Subcutaneous abdominal adipose tissue (tissue), 5 donors: ENCODE data around the gene SPEM3.

Source experiments
- H3K27ac ChIP-seq: one replicate; pipeline ENCODE4 v1.7.0; 2013; ENCODE audit warnings: low read depth, mild to moderate bottlenecking, inconsistent platforms, low read length, moderate library complexity
- H3K27me3 ChIP-seq, 5 donors: one replicate each; pipeline ENCODE4 v1.7.0; 2013; ENCODE audit warnings: low read length in 5 of 5, inconsistent platforms in 1 of 5; ENCODE audit not compliant: control insufficient read depth in 5 of 5, insufficient read depth in 4 of 5
- H3K36me3 ChIP-seq, 5 donors: one replicate each; pipeline ENCODE4 v1.7.0; 2013; ENCODE audit warnings: low read length in 5 of 5; ENCODE audit not compliant: control insufficient read depth in 5 of 5, insufficient read depth in 5 of 5
- H3K4me1 ChIP-seq, 5 donors: one replicate each; pipeline ENCODE4 v1.7.0; 2013; ENCODE audit warnings: low read length in 5 of 5, mild to moderate bottlenecking in 3 of 5, moderate library complexity in 1 of 5; ENCODE audit not compliant: control insufficient read depth in 5 of 5, insufficient read depth in 5 of 5
- H3K4me3 ChIP-seq, 5 donors: one replicate each; pipeline ENCODE4 v1.7.0; 2013; ENCODE audit warnings: low read length in 5 of 5, low read depth in 1 of 5
- H3K9ac ChIP-seq, 5 donors: one replicate each; pipeline ENCODE4 v1.7.0; 2013; ENCODE audit warnings: low read length in 5 of 5, mild to moderate bottlenecking in 4 of 5, moderate library complexity in 3 of 5
- H3K9me3 ChIP-seq, 5 donors: one replicate each; pipeline ENCODE4 v1.7.0; 2013; ENCODE audit warnings: low read length in 5 of 5; ENCODE audit not compliant: control insufficient read depth in 5 of 5
- donor health status: healthy.
- donor health status: healthy.
- donor health status: healthy.
- donor health status: healthy.
- donor health status: healthy.

SPEM3 gene

DNA sequence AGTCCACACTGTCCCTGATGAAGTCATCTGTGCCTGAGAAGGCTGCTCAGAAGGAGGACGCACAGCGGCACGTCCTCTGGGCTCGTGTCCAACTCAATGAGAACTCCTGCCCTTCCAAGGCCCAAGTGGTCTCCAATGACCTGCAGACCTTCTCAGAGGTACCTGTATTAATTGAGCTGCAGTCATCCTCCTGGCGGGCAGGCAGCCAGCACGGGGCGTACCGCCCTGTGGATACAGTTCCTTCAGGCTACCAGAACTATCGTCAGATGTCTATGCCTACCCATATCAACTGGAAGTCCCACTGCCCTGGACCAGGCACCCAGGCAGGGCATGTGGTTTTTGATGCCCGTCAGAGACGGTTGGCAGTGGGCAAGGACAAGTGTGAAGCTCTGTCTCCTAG lies 3.6 kb downstream of the SPEM3 start:
- no peak overlapping the region for H3K27ac ChIP-seq
- no peaks in the 10 kb centered on the region for H3K36me3 ChIP-seq
- H3K4me3 ChIP-seq: no peak overlapping the region
- no peaks in the 10 kb centered on the region for H3K9me3 ChIP-seq
- peaks cover 0 to 2% (median 0%) of the 10 kb centered on the region in 5 donors for H3K27me3 ChIP-seq
- H3K9ac ChIP-seq: no peak overlapping the region
- H3K4me1 ChIP-seq: peaks cover 0 to 22% (median 20%) of the 10 kb centered on the region in 5 donors

DNA sequence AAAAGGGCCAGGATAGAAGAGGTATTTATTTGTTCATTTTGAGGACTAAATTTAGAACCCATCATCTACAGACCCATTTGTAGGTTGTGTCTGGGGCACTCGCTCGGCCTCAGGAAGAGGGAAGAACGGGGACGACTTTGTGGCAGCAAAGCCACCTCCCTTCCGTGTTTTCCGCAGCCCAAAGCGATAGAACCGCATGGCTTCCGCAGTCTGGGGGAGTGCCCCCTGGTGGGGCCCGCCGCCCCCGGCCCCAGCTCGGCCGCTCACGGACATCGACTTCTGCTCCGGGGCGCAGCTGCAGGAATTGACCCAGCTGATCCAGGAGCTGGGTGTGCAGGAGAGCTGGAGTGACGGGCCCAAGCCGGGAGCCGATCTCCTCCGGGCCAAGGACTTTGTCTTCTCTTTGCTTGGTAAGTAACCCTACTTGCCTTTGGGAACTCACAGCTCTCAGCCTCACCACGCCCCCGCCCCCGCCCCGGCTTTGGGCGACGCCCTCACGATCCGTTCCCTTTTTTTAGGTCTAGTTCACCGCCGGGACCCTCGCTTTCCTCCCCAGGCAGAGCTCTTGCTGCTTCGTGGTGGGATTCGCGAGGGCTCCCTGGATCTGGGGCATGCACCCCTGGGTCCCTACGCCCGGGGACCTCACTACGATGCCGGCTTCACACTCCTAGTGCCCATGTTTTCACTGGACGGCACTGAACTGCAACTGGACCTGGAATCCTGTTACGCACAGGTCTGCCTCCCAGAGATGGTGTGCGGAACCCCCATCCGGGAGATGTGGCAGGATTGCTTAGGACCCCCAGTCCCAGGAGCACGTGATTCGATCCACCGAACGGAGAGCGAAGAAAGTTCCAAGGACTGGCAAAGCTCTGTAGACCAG lies 7.3 kb downstream of the SPEM3 start:
- Histone ChIP-seq H3K27me3 (peaks cover 0 to 25% (median 14%) of the 10 kb centered on the region in 5 donors), H3K27ac (no peak overlapping the region), H3K4me1 (peaks cover 0 to 57% (median 50%) of the 10 kb centered on the region in 5 donors), H3K4me3 (peak overlapping the region; percentile 38 to 66 (median 62)), H3K9me3 (no peaks in the 10 kb centered on the region), H3K9ac (peak overlapping the region in 4 of 5 donors; percentile 44 to 58 (median 52)), H3K36me3 (no peaks in the 10 kb centered on the region)

DNA sequence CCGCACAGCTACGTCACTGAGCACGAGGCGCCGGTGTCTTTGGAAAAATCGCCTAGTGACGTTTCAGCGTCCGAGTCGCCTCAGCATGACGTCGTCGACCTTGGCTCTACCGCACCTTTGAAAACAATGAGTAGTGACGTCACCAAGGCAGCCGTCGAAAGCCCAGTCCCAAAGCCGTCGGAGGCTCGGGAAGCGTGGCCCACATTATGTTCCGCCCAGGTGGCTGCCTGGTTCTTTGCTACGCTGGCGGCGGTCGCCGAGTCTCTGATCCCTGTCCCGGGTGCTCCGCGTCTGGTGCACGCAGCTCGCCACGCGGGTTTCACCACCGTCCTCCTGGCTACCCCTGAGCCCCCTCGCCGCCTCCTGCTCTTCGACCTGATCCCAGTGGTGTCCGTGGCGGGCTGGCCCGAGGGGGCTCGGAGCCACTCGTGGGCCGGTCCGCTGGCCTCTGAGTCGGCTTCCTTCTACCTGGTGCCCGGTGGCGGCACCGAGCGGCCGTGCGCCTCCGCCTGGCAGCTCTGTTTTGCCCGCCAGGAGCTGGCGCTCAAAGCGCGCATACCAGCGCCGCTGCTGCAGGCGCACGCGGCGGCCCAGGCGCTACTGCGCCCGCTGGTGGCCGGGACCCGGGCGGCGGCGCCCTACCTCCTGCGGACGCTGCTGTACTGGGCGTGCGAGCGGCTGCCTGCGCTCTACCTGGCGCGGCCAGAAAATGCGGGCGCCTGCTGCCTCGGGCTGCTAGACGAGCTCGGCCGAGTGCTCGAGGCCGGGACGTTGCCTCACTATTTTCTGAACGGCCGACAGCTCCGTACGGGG lies 8.1 kb downstream of the SPEM3 start:
- H3K9me3 ChIP-seq: no peaks in the 10 kb centered on the region
- H3K4me1 ChIP-seq: peaks cover 0 to 60% (median 54%) of the 10 kb centered on the region in 5 donors
- no peak overlapping the region for H3K27ac ChIP-seq
- H3K9ac ChIP-seq: peak overlapping the region in 3 of 5 donors; percentile 2 to 35 (median 28)
- H3K27me3 ChIP-seq: peaks cover 0 to 25% (median 14%) of the 10 kb centered on the region in 5 donors
- peak overlapping the region; percentile 38 to 66 (median 39) for H3K4me3 ChIP-seq
- H3K36me3 ChIP-seq: no peaks in the 10 kb centered on the region

DNA sequence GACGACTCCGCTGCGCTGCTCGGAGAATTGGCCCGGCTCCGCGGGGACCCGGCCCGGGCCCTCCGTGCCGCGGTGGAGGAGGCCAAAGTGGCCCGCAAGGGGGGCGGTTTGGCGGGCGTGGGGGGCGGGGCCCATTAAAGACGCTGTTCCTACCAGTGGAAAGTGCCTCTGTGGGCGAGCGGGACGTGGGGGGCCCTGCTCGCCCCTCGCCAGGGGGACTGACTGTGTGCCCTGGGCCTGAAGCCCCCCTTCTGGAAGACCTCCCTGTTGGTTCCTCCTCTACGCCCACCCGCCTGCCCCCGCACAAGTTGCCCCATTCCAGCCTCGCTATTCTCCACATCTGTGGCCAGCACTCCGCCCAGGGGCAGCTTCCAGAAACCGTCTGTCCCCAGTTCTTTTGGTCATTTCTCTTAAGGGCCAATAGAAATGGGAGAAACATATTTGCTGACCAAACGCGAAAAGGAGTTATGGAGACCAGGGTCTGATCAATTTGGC lies 8.8 kb downstream of the SPEM3 start:
- Histone ChIP-seq H3K4me3 (peak overlapping the region; percentile 37 to 66 (median 55)), H3K4me1 (peaks cover 0 to 60% (median 54%) of the 10 kb centered on the region in 5 donors), H3K9me3 (no peaks in the 10 kb centered on the region), H3K36me3 (no peaks in the 10 kb centered on the region), H3K9ac (no peak overlapping the region), H3K27me3 (peaks cover 0 to 25% (median 14%) of the 10 kb centered on the region in 5 donors), H3K27ac (no peak overlapping the region)

DNA sequence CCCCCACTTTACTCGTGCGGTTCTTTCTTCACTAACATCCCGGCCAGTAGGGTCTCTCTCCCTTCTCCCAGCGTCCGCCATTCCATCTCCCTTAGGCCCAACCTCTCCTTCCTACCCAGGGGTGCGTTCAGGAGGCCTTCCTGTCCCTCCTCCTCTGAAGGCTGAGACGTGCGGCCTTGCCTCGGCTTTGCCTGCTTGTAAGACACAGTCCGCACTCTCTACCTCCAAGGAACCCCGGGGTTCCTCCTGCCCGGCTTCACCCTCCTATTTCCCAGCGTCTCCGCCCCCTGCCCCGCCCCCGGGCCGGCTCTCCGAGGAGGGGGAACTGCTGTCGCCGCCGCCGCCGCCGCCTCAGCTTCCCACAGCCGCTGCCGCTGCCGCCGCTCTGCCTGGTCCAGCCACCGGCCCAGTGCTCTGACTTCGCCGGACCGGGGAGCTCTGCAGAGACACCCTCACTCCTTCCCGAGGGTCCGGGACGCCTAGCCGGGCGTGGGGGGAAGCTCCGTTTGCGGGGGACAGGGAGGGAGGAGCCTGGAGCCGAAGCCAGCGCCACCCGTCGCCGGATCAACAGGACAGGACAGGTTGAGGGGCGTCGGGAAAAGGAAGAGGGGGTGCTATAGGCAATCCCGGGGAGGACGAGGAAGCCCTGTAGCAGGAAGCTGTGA lies 9.4 kb downstream of the SPEM3 start:
- Histone ChIP-seq H3K27ac (no peak overlapping the region), H3K4me3 (peak overlapping the region; percentile 37 to 66 (median 55)), H3K4me1 (peaks cover 0 to 60% (median 54%) of the 10 kb centered on the region in 5 donors)

DNA sequence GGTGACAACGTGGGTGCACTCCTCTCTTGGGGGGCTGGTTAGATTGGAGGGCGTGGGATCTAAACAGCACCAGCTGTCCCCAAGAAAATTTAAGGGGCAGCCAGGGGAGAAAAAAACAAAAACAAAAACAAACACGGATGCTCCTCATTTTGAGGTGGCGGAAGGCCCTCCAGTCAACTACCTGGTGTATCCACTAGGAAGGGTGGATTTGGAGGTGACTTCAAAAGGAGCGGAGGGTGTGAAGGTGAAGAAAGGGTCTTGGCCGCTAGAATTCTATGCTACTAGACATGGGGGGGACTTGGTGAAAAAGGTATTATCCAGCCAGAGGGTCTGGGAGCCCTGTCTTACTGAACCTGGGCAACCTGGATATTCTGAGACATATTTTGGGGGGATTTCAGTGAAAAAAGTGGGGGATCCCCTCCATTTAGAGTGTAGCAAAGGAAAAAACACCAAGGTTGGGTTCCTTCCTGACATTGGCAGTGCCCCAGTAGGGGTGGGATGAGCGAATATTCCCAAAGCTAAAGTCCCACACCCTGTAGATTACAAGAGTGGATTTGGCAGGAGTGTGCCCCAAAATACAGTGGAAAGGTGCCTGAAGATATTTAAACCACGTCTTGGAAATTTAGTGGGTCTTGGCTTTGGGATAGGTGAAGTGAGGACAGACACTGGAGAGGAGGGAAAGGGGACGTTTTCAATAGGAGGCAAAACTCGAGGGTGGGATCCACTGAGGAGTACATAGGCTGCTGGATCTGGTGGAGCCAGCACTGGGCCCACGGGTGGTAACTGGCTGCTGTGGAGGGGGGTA lies 10.2 kb downstream of the SPEM3 start:
- Histone ChIP-seq H3K4me3 (peak overlapping the region; percentile 36 to 66 (median 51)), H3K27me3 (peaks cover 0 to 29% (median 14%) of the 10 kb centered on the region in 5 donors), H3K9me3 (no peaks in the 10 kb centered on the region), H3K4me1 (peaks cover 0 to 60% (median 54%) of the 10 kb centered on the region in 5 donors), H3K27ac (no peak overlapping the region), H3K36me3 (no peaks in the 10 kb centered on the region), H3K9ac (peak overlapping the region in 2 of 5 donors; percentile 12 to 64)

More for the DNA sequence above, 9.4 kb downstream of the SPEM3 start:
- Histone ChIP-seq H3K9me3 (no peaks in the 10 kb centered on the region), H3K27me3 (peaks cover 0 to 25% (median 14%) of the 10 kb centered on the region in 5 donors), H3K9ac (peak overlapping the region in 2 of 5 donors; percentile 12 to 64), H3K36me3 (no peaks in the 10 kb centered on the region)

DNA sequence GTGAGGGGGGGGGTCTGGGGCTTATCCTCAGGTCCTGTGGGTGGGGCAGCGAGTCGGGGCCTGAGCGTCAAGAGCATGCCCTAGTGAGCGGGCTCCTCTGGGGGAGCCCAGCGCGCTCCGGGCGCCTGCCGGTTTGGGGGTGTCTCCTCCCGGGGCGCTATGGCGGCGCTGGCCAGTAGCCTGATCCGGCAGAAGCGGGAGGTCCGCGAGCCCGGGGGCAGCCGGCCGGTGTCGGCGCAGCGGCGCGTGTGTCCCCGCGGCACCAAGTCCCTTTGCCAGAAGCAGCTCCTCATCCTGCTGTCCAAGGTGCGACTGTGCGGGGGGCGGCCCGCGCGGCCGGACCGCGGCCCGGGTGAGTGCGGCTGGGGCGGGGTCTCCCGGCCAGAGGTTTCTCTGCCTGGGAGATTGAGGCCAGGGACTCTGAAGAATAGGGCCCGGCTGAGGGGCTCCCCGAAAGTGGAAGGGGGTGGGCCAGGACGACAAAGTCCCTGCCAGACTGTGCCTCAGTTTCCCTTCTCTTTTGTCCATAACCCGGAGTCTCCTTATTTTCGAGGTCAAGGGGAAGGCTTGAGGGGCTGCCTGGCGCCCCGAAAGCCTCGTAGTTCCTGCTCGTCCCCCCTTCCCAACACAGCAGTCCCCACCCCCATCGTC lies 10.9 kb downstream of the SPEM3 start, which contains the start of gene FGF11:
Gene FGF11, plus strand, starts transcription at position 51 of the 651 bp plus-strand sequence. Its CDS starts 109 bp downstream, at position 160.
- H3K4me1 ChIP-seq: peaks cover 1 to 61% (median 55%) of the 10 kb centered on the region in 5 donors
- H3K27ac ChIP-seq: no peak within 1 kb of the TSS
- peak within 1 kb of the TSS in 2 of 5 donors; percentile 12 to 64 for H3K9ac ChIP-seq
- peaks cover 0 to 32% (median 14%) of the 10 kb centered on the region in 5 donors for H3K27me3 ChIP-seq
- no peaks in the 10 kb centered on the region for H3K36me3 ChIP-seq
- no peaks in the 10 kb centered on the region for H3K9me3 ChIP-seq
- H3K4me3 ChIP-seq: peak within 1 kb of the TSS; percentile 36 to 66 (median 51)

DNA sequence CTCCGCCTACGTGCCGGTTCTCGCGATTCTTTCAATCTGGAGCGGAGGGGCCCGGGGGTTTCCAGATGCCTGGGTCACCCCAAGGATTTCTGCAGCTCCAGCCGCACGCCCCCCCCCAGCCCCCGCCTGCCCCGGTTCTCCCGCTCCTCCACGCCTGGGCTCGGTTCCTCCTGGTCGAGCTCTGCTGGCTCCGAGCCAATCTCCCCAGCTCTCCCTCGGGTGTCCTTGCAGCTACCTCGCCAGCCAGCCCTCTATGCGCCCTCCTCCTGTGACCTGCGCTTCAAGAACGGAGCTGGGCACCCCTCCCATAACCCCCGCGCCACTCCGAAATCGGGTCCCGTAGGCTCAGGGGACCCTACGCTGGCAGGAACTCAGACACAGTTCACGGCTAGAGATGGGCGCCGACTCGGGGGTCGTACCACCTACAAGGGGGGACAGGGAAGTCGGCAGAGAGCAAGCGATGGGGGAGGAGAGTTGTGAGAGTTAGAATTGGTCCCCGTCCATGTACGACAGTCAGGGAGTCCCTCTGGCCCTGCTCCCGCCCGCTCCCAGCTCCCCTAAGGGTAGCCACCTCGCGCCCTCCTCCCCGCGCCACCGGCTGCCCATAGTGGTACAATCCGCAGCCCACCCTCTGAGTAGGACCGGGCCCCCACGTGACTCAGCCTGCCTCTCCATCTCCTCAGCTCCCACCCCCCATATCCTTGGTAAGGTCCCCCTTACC lies 11.6 kb downstream of the SPEM3 start:
- Histone ChIP-seq H3K4me3 (peak overlapping the region; percentile 4 to 59 (median 43)), H3K27me3 (peaks cover 0 to 32% (median 14%) of the 10 kb centered on the region in 5 donors), H3K9me3 (no peaks in the 10 kb centered on the region), H3K9ac (peak overlapping the region in 1 of 5 donors; percentile 56), H3K4me1 (peaks cover 1 to 66% (median 59%) of the 10 kb centered on the region in 5 donors), H3K36me3 (no peaks in the 10 kb centered on the region), H3K27ac (no peak overlapping the region)
